A549 treated with GW870086 at 1 μM for 4 hours (cell line): ENCODE data around the gene ATF6. TPM values are rescaled to one million over a fixed set of nuclear protein-coding genes. Genes with fewer than 3 reads are reported as not detected.

ENCODE experiments used
- total RNA-seq: library from RNA; stranded (reverse); fragments of 200-300 nt; extraction: Qiagen RNA extraction; gene quantifications from 5 replicates; pipeline ENCODE4 v1.2.3, GENCODE V29; 2022; ENCODE audit warnings: low read depth

The ATF6 gene, protein sequence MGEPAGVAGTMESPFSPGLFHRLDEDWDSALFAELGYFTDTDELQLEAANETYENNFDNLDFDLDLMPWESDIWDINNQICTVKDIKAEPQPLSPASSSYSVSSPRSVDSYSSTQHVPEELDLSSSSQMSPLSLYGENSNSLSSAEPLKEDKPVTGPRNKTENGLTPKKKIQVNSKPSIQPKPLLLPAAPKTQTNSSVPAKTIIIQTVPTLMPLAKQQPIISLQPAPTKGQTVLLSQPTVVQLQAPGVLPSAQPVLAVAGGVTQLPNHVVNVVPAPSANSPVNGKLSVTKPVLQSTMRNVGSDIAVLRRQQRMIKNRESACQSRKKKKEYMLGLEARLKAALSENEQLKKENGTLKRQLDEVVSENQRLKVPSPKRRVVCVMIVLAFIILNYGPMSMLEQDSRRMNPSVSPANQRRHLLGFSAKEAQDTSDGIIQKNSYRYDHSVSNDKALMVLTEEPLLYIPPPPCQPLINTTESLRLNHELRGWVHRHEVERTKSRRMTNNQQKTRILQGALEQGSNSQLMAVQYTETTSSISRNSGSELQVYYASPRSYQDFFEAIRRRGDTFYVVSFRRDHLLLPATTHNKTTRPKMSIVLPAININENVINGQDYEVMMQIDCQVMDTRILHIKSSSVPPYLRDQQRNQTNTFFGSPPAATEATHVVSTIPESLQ
- total RNA-seq: 12.6 to 15.4 TPM (median 14.4 TPM) in 5 replicates

DNA sequence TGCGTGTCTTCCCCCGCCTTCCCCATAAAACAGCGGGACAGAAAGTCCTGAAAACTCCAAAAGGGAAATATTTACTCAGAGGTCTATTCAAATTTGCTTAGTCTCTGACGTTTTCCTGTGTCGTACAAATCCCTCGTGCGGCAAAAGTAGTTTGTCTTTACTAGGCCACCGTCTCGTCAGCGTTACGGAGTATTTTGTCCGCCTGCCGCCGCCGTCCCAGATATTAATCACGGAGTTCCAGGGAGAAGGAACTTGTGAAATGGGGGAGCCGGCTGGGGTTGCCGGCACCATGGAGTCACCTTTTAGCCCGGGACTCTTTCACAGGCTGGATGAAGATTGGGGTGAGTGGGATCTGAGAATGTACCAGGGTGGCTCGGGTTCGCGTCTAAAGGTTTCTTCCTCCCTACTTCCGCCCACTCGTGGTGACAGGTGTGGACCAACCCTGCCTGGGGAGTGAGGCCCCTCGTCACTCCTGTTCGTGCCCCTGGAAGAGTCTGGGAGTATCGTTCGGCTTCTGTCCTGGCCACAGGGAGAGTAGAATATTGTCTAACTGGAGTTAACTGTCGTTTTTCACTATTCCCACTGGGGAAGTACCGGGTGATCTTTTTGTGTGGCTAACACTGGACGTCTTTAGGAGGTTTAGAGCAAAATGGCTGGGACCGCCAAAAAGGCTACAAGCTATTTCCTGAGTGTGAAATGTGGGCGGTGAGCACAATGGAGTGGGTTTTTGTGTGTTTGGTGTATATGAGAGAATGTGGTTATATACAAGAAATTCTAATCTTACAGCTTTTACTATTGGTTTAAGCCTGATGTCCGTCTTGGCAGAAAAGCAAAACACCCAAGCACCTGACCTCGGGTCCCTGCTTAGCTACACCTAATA, at the start of gene ATF6:
Gene ATF6 (plus strand): TSS at position 219 of the 880 bp plus-strand sequence. CDS start 41 bp downstream, at position 260.

DNA sequence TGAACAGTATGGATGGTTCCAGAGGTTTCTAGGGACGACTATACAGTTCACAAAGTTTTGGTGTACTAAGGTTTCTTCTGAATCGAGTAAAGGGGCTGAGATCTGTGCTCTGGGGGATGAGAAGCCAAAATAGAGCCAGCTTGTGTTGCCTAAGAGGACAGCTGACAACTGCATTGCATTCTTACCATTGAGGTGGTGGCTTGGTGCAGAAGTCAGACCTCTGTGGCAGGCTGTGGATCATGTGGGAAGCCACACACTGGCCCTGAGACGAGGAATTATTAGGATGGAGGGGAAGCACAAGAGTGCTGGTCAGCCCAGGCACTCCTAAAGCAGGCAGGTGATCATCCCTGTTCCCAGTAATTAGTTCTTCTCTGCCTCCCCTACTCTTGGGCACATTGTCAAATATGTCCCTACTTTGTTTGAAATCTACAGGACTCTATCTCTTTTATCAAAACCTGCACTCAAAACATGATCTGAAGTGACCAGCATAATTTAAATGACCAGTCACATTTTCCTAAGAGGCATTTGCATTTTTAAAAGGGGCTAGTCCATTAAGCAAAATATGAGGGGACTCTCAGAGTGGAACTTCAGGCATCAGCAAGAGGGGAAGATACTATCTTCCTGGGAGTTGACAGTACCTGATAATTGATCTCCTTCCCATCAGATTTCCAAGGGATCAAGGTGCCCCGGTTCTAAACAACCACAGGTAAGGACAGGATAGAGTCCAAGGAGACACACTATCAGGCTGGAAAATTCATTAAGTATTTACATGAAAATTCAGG, 45.0 kb upstream of the ATF6 start, which contains the start of gene FCRLB:
Gene FCRLB (plus strand): TSS at position 589 of the 782 bp plus-strand sequence. CDS start 1,129 bp downstream, outside the sequence.

DNA sequence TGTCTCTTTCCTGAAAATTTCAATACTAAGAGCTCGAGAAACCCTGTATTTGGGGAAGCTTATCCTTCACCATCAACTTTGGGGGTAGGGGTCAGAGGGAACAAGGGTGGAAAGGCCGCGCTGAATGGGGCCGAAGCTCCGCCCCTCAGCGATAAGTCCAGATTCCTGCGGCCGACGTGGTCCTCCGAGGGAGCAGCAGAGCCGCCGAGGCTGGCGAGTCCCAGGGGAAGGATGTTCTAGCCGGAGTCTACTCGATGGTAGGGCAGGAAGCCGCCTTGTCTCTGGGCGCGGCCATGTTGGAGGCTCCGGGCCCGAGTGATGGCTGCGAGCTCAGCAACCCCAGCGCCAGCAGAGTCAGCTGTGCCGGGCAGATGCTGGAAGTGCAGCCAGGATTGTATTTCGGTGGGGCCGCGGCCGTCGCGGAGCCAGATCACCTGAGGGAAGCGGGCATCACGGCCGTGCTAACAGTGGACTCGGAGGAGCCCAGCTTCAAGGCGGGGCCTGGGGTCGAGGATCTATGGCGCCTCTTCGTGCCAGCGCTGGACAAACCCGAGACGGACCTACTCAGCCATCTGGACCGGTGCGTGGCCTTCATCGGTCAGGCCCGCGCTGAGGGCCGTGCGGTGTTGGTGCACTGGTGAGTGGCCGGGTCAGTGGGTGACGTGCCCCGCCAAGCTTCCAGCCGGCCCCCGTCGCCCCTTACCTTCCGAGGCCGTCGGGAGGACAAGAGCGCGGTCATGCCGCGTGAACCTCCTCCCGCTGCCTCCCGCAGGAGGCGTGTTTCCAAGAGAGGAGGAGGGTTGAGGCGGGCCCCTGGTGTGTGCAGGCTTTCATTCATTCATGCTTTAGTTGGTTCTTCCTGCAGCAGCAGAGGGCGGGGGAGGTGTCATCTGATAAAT, 16.4 kb upstream of the ATF6 start, which contains the start of gene DUSP12:
Gene DUSP12 (plus strand): TSS at position 278 of the 899 bp plus-strand sequence. CDS start 16 bp downstream, at position 294.

Other genes with a start within 250 kb of the ATF6 start
- 1.5 to 7.5 TPM (median 2.0 TPM) in 5 replicates for gene HSPA6, start 241.8 kb upstream of the ATF6 start, total RNA-seq
- gene FCGR3A, start 216.5 kb upstream of the ATF6 start, total RNA-seq: not detected in 5 replicates
- gene FCGR3B, start 135.1 kb upstream of the ATF6 start, total RNA-seq: not detected in 5 replicates
- gene FCGR2B, start 103.2 kb upstream of the ATF6 start, total RNA-seq: not detected in 5 replicates
- gene FCRLA, start 59.1 kb upstream of the ATF6 start, total RNA-seq: not detected in 5 replicates
- gene FCRLB, start 44.8 kb upstream of the ATF6 start, total RNA-seq: 1.4 to 1.8 TPM (median 1.6 TPM) in 5 replicates
- gene DUSP12, start 16.5 kb upstream of the ATF6 start, total RNA-seq: 42.4 to 53.3 TPM (median 48.3 TPM) in 5 replicates